Nephron (organoid): ENCODE measurements around the gene ABCD2.

Experiments
- H3K27ac Mint-ChIP-seq, 3 experiments: 2 replicates each; pipeline ENCODE4 v1.8.0; 2020; ENCODE audit warnings: mixed read lengths in 3 of 3, mild to moderate bottlenecking in 2 of 3, moderate library complexity in 1 of 3
- H3K27me3 Mint-ChIP-seq: 2 replicates; pipeline ENCODE4 v1.8.0; 2021; ENCODE audit warnings: low read depth, mild to moderate bottlenecking, moderate library complexity, mixed read lengths
- H3K36me3 Mint-ChIP-seq: 2 replicates; pipeline ENCODE4 v1.8.0; 2020; ENCODE audit warnings: low read depth, mixed read lengths
- H3K4me1 Mint-ChIP-seq: 2 replicates; pipeline ENCODE4 v1.8.0; 2020; ENCODE audit warnings: mixed read lengths
- H3K4me3 Mint-ChIP-seq, 3 experiments: 2 replicates each; pipeline ENCODE4 v1.8.0; 2020; ENCODE audit warnings: mild to moderate bottlenecking in 3 of 3, mixed read lengths in 3 of 3, moderate library complexity in 2 of 3
- H3K9me3 Mint-ChIP-seq: 2 replicates; pipeline ENCODE4 v1.8.0; 2020; ENCODE audit warnings: mixed read lengths
- CTCF ChIP-seq, 3 experiments: fragments of 200-600 bp; sonication (generic); IDR thresholded peaks; one replicate each; pipeline ENCODE4 v1.5.0; 2021; ENCODE audit warnings: antibody characterized with exemption in 3 of 3; ENCODE audit not compliant: unreplicated experiment in 3 of 3

Gene ABCD2

GRCh38 chr12:39592295-39592694 is 27.3 kb downstream of the ABCD2 start:
- H3K4me1 Mint-ChIP-seq = peaks cover 2% of the 10 kb centered on the region
- H3K4me3 Mint-ChIP-seq = no peak overlapping the region
- TF ChIP-seq CTCF (IDR thresholded peaks at IDR 0.05; ENCODE audit: unreplicated experiment in 3 of 3) = no peak
- no peaks in the 10 kb centered on the region for H3K36me3 Mint-ChIP-seq
- H3K27ac Mint-ChIP-seq = no peak overlapping the region
- H3K27me3 Mint-ChIP-seq = no peaks in the 10 kb centered on the region
- no peaks in the 10 kb centered on the region for H3K9me3 Mint-ChIP-seq

- Mint-ChIP-seq H3K9me3 (no peaks in the 10 kb centered on the region), H3K36me3 (no peaks in the 10 kb centered on the region), H3K4me1 (peaks cover 11% of the 10 kb centered on the region), H3K27me3 (no peaks in the 10 kb centered on the region), H3K4me3 (no peak overlapping the region), H3K27ac (no peak overlapping the region)
- TF ChIP-seq CTCF (IDR thresholded peaks at IDR 0.05; ENCODE audit: unreplicated experiment in 3 of 3) = no peak
These were observed 31.3 kb downstream of the ABCD2 start for GRCh38 chr12:39588348-39588747.

- H3K27ac Mint-ChIP-seq = no peak overlapping the region
- no peaks in the 10 kb centered on the region for H3K36me3 Mint-ChIP-seq
- peaks cover 11% of the 10 kb centered on the region for H3K4me1 Mint-ChIP-seq
- no peak for TF ChIP-seq CTCF (IDR thresholded peaks at IDR 0.05; ENCODE audit: unreplicated experiment in 3 of 3)
- H3K27me3 Mint-ChIP-seq = no peaks in the 10 kb centered on the region
- no peak overlapping the region for H3K4me3 Mint-ChIP-seq
- H3K9me3 Mint-ChIP-seq = no peaks in the 10 kb centered on the region
These were observed 32.4 kb downstream of the ABCD2 start for GRCh38 chr12:39587225-39587624.

- Mint-ChIP-seq H3K4me3 (no peak overlapping the region), H3K36me3 (no peaks in the 10 kb centered on the region), H3K27ac (no peak overlapping the region), H3K9me3 (no peaks in the 10 kb centered on the region), H3K27me3 (no peaks in the 10 kb centered on the region), H3K4me1 (peaks cover 11% of the 10 kb centered on the region)
- no peak for TF ChIP-seq CTCF (IDR thresholded peaks at IDR 0.05; ENCODE audit: unreplicated experiment in 3 of 3)
These were observed 32.8 kb downstream of the ABCD2 start for GRCh38 chr12:39586816-39587215.

GRCh38 chr12:39581592-39581991 is 38.0 kb downstream of the ABCD2 start:
- H3K4me1 Mint-ChIP-seq = peaks cover 2% of the 10 kb centered on the region
- no peak overlapping the region for H3K4me3 Mint-ChIP-seq
- H3K36me3 Mint-ChIP-seq = no peaks in the 10 kb centered on the region
- TF ChIP-seq CTCF (IDR thresholded peaks at IDR 0.05; ENCODE audit: unreplicated experiment in 3 of 3) = no peak
- H3K27ac Mint-ChIP-seq = no peak overlapping the region
- no peaks in the 10 kb centered on the region for H3K9me3 Mint-ChIP-seq
- peaks cover 3% of the 10 kb centered on the region for H3K27me3 Mint-ChIP-seq

- no peak for TF ChIP-seq CTCF (IDR thresholded peaks at IDR 0.05; ENCODE audit: unreplicated experiment in 3 of 3)
- peaks cover 9% of the 10 kb centered on the region for H3K4me1 Mint-ChIP-seq
- no peaks in the 10 kb centered on the region for H3K9me3 Mint-ChIP-seq
- peaks cover 3% of the 10 kb centered on the region for H3K27me3 Mint-ChIP-seq
- H3K27ac Mint-ChIP-seq = no peak overlapping the region
- no peak overlapping the region for H3K4me3 Mint-ChIP-seq
- H3K36me3 Mint-ChIP-seq = no peaks in the 10 kb centered on the region
These were observed 44.1 kb downstream of the ABCD2 start for GRCh38 chr12:39575498-39575875.
